ENCODE results near the gene PLA2G4A. TPM values are rescaled to one million over a fixed set of nuclear protein-coding genes. Genes with fewer than 3 reads are reported as not detected.

Gene PLA2G4A
- total RNA-seq, 4 donors from 2014 or later: 8.7 to 32.7 (median 19.5) TPM

- no peak overlapping the region for H3K27ac ChIP-seq
- intact Hi-C loops (cut with DNase I; ENCODE audit: low total_unique reads): no loop called here
- H3K4me1 ChIP-seq: no peaks in the 10 kb centered on the region
- H3K27me3 ChIP-seq: no peaks in the 10 kb centered on the region
- H3K4me3 ChIP-seq: peak overlapping the region; percentile 56 to 58
- no peaks in the 10 kb centered on the region for H3K9me3 ChIP-seq
- no peak for TF ChIP-seq POLR2A (IDR thresholded peaks at IDR 0.05)
- TF ChIP-seq CTCF (IDR thresholded peaks at IDR 0.05): no peak
- H3K36me3 ChIP-seq: no peaks in the 10 kb centered on the region
- no peak for DNase-seq
Measured at GRCh38 chr1:186829686-186830587, 1.2 kb downstream of the PLA2G4A start.

GRCh38 chr1:186831168-186831567 lies 2.4 kb downstream of the PLA2G4A start:
- intact Hi-C loops (cut with DNase I; ENCODE audit: low total_unique reads): no loop called here
- TF ChIP-seq CTCF (IDR thresholded peaks at IDR 0.05) (no peak), POLR2A (IDR thresholded peaks at IDR 0.05) (no peak)
- H3K4me3 ChIP-seq: no peak overlapping the region
- no peak for DNase-seq
- H3K27me3 ChIP-seq: no peaks in the 10 kb centered on the region
- H3K4me1 ChIP-seq: no peaks in the 10 kb centered on the region
- H3K27ac ChIP-seq: no peak overlapping the region
- H3K9me3 ChIP-seq: no peaks in the 10 kb centered on the region
- H3K36me3 ChIP-seq: no peaks in the 10 kb centered on the region

- H3K36me3 ChIP-seq: no peaks in the 10 kb centered on the region
- no peak overlapping the region for H3K4me3 ChIP-seq
- H3K4me1 ChIP-seq: no peaks in the 10 kb centered on the region
- H3K9me3 ChIP-seq: no peaks in the 10 kb centered on the region
- H3K27ac ChIP-seq: no peak overlapping the region
- no peaks in the 10 kb centered on the region for H3K27me3 ChIP-seq
- intact Hi-C loops (cut with DNase I; ENCODE audit: low total_unique reads): no loop called here
- DNase-seq: no peak
- TF ChIP-seq POLR2A (IDR thresholded peaks at IDR 0.05) (no peak), CTCF (IDR thresholded peaks at IDR 0.05) (no peak)
Measured at GRCh38 chr1:186834399-186834958, 5.7 kb downstream of the PLA2G4A start.

- no peaks in the 10 kb centered on the region for H3K9me3 ChIP-seq
- H3K36me3 ChIP-seq: no peaks in the 10 kb centered on the region
- H3K4me1 ChIP-seq: no peaks in the 10 kb centered on the region
- intact Hi-C loops (cut with DNase I; ENCODE audit: low total_unique reads): no loop called here
- H3K27ac ChIP-seq: no peak overlapping the region
- no peak for TF ChIP-seq CTCF (IDR thresholded peaks at IDR 0.05)
- no peak for TF ChIP-seq POLR2A (IDR thresholded peaks at IDR 0.05)
- no peaks in the 10 kb centered on the region for H3K27me3 ChIP-seq
- no peak overlapping the region for H3K4me3 ChIP-seq
- DNase-seq: no peak
Measured at GRCh38 chr1:186835448-186835847, 6.7 kb downstream of the PLA2G4A start.

- H3K27me3 ChIP-seq: no peaks in the 10 kb centered on the region
- intact Hi-C loops (cut with DNase I; ENCODE audit: low total_unique reads): no loop called here
- H3K9me3 ChIP-seq: no peaks in the 10 kb centered on the region
- TF ChIP-seq CTCF (IDR thresholded peaks at IDR 0.05) (no peak), POLR2A (IDR thresholded peaks at IDR 0.05) (no peak)
- H3K27ac ChIP-seq: peak overlapping the region; percentile 43 to 56
- no peak for DNase-seq
- H3K4me3 ChIP-seq: no peak overlapping the region
- peaks cover 0 to 3% of the 10 kb centered on the region in 2 donors for H3K4me1 ChIP-seq
- H3K36me3 ChIP-seq: no peaks in the 10 kb centered on the region
Measured at GRCh38 chr1:186837806-186838205, 9.1 kb downstream of the PLA2G4A start.
